Measurements from ENCODE around the gene HOXD13. TPM values are rescaled to one million over a fixed set of nuclear protein-coding genes. Genes with fewer than 3 reads are reported as not detected.

HOXD13 gene
- polyA plus RNA-seq, 1 donor from 2014 or later: not detected

DNA sequence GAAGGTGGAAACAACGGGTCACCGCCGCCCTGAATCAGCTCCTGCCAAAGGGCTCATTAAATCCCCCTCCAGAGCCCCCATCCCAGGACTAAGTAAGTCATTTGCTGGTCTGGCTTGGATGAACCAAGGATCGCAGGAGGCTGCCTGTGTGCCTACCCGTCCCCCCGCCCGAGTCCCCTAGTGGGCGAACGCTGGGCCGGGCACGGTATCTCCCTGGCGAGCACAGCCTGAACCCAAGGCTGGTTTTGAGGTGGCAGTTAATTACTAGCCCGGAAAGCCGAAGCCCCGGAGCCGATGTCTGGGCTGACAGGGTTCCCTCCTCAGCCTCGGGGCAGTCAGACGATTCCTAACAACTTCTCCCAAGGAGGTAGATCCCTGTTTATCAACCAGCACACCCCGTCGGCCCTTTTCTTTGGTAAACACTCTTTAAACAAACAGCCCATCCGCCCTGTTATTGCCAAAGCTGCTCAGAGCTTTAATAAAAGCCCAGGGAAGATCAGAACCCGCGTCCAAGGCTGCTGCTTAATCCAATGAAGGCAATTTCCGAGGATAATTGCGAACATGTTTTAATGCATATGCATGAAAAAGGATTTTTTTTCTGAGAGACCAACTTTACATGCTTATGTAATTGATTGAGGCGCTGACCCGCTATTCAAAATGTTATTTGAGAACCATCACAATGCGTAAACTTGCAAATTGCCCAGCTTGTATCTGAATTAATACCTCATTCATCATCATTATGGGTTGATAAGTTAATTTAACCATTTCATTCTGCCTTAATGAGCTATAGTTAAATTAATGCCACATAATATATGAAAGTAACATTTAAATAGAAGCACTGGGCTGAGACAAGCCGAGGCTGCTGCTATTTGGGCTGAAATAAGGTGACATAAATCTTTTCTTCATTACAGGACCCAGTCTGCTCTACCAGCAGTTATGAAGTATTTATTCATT is 19.3 kb upstream of the HOXD13 start:
- Histone ChIP-seq H3K9ac (ENCODE audit: low read length) (no peak overlapping the region), H3K4me2 (ENCODE audit: low read length) (no peak overlapping the region), H3K9me3 (ENCODE audit: low read length) (peaks cover 4% of the 10 kb centered on the region), H3K9me2 (ENCODE audit: insufficient read depth, low read length) (no peaks in the 10 kb centered on the region), H3K36me3 (ENCODE audit: insufficient read depth, low read length) (no peaks in the 10 kb centered on the region), H3F3A (ENCODE audit: insufficient read depth, low read length, poor library complexity, severe bottlenecking) (no peaks in the 10 kb centered on the region), H3K79me2 (replicated peaks; ENCODE audit: insufficient read depth, low read length) (no peaks in the 10 kb centered on the region), H3K27me3 (ENCODE audit: insufficient read depth, low read depth, low read length) (peaks cover 100% of the 10 kb centered on the region), H3K4me3 (ENCODE audit: low read length) (no peak overlapping the region), H4K20me1 (ENCODE audit: insufficient read depth) (no peaks in the 10 kb centered on the region), H3K27ac (ENCODE audit: low read length) (no peak overlapping the region), H2AFZ (ENCODE audit: low read depth, low read length) (no peak overlapping the region)
- TF ChIP-seq SMC3 (conservative IDR thresholded peaks at IDR 0.05; ENCODE audit: poor library complexity) (no peak), TAF1 (IDR thresholded peaks at IDR 0.05; ENCODE audit: low read depth) (no peak), EZH2 (IDR thresholded peaks at IDR 0.05; ENCODE audit: borderline replicate concordance, insufficient read depth, low read length, poor library complexity, severe bottlenecking) (no peak), POLR2AphosphoS5 (IDR thresholded peaks at IDR 0.05) (no peak), EP300 (conservative IDR thresholded peaks at IDR 0.05; ENCODE audit: poor library complexity, severe bottlenecking) (no peak), RAD21 (conservative IDR thresholded peaks at IDR 0.05) (no peak), MXI1 (conservative IDR thresholded peaks at IDR 0.05; ENCODE audit: poor library complexity, severe bottlenecking) (no peak)
- TF ChIP-seq, protein P1, sequence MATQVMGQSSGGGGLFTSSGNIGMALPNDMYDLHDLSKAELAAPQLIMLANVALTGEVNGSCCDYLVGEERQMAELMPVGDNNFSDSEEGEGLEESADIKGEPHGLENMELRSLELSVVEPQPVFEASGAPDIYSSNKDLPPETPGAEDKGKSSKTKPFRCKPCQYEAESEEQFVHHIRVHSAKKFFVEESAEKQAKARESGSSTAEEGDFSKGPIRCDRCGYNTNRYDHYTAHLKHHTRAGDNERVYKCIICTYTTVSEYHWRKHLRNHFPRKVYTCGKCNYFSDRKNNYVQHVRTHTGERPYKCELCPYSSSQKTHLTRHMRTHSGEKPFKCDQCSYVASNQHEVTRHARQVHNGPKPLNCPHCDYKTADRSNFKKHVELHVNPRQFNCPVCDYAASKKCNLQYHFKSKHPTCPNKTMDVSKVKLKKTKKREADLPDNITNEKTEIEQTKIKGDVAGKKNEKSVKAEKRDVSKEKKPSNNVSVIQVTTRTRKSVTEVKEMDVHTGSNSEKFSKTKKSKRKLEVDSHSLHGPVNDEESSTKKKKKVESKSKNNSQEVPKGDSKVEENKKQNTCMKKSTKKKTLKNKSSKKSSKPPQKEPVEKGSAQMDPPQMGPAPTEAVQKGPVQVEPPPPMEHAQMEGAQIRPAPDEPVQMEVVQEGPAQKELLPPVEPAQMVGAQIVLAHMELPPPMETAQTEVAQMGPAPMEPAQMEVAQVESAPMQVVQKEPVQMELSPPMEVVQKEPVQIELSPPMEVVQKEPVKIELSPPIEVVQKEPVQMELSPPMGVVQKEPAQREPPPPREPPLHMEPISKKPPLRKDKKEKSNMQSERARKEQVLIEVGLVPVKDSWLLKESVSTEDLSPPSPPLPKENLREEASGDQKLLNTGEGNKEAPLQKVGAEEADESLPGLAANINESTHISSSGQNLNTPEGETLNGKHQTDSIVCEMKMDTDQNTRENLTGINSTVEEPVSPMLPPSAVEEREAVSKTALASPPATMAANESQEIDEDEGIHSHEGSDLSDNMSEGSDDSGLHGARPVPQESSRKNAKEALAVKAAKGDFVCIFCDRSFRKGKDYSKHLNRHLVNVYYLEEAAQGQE (IDR thresholded peaks at IDR 0.05; ENCODE audit: borderline replicate concordance): no peak
- TF ChIP-seq, protein P2, sequence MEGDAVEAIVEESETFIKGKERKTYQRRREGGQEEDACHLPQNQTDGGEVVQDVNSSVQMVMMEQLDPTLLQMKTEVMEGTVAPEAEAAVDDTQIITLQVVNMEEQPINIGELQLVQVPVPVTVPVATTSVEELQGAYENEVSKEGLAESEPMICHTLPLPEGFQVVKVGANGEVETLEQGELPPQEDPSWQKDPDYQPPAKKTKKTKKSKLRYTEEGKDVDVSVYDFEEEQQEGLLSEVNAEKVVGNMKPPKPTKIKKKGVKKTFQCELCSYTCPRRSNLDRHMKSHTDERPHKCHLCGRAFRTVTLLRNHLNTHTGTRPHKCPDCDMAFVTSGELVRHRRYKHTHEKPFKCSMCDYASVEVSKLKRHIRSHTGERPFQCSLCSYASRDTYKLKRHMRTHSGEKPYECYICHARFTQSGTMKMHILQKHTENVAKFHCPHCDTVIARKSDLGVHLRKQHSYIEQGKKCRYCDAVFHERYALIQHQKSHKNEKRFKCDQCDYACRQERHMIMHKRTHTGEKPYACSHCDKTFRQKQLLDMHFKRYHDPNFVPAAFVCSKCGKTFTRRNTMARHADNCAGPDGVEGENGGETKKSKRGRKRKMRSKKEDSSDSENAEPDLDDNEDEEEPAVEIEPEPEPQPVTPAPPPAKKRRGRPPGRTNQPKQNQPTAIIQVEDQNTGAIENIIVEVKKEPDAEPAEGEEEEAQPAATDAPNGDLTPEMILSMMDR (IDR thresholded peaks at IDR 0.05; ENCODE audit: poor library complexity, severe bottlenecking): no peak

DNA sequence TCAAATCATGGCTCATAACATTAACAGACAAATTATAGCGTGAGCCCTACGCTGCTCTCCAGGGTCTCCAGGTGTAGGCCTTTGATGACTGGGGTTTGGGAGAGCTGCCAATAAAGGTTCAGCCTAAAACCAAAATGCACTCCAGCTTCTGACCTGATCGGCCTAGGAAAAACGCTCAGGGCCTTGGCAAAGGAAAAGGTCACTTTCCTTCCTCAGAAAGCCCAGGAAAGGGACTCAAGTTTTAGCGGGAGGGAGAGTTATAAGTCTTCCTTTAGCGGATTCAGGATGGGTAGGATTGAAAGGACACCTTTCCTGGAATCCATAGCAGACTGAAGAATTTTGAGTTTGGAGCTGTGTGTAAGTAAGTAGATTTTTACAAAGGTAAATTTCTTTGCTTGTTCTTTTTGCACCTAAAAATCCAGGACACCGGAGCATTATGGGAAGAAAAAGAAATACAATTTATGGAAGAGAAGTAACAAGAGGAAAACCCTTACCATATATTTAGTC is 17.5 kb upstream of the HOXD13 start:
- H3K27me3 ChIP-seq (ENCODE audit: insufficient read depth, low read depth, low read length): peaks cover 100% of the 10 kb centered on the region
- H3K9ac ChIP-seq (ENCODE audit: low read length): no peak overlapping the region
- TF ChIP-seq TAF1 (IDR thresholded peaks at IDR 0.05; ENCODE audit: low read depth) (no peak), POLR2AphosphoS5 (IDR thresholded peaks at IDR 0.05) (no peak), EP300 (conservative IDR thresholded peaks at IDR 0.05; ENCODE audit: poor library complexity, severe bottlenecking) (no peak), EZH2 (IDR thresholded peaks at IDR 0.05; ENCODE audit: borderline replicate concordance, insufficient read depth, low read length, poor library complexity, severe bottlenecking) (no peak), RAD21 (conservative IDR thresholded peaks at IDR 0.05) (no peak), SMC3 (conservative IDR thresholded peaks at IDR 0.05; ENCODE audit: poor library complexity) (no peak), MXI1 (conservative IDR thresholded peaks at IDR 0.05; ENCODE audit: poor library complexity, severe bottlenecking) (no peak)
- TF ChIP-seq, protein P1 (IDR thresholded peaks at IDR 0.05; ENCODE audit: borderline replicate concordance): no peak
- TF ChIP-seq, protein P2 (IDR thresholded peaks at IDR 0.05; ENCODE audit: poor library complexity, severe bottlenecking): no peak
- no peaks in the 10 kb centered on the region for H3F3A ChIP-seq (ENCODE audit: insufficient read depth, low read length, poor library complexity, severe bottlenecking)
- no peaks in the 10 kb centered on the region for H4K20me1 ChIP-seq (ENCODE audit: insufficient read depth)
- no peak overlapping the region for H3K4me3 ChIP-seq (ENCODE audit: low read length)
- H3K79me2 ChIP-seq (replicated peaks; ENCODE audit: insufficient read depth, low read length): no peaks in the 10 kb centered on the region
- H3K9me3 ChIP-seq (ENCODE audit: low read length): peaks cover 4% of the 10 kb centered on the region
- no peaks in the 10 kb centered on the region for H3K9me2 ChIP-seq (ENCODE audit: insufficient read depth, low read length)
- H3K36me3 ChIP-seq (ENCODE audit: insufficient read depth, low read length): no peaks in the 10 kb centered on the region
- no peak overlapping the region for H2AFZ ChIP-seq (ENCODE audit: low read depth, low read length)
- no peak overlapping the region for H3K4me2 ChIP-seq (ENCODE audit: low read length)
- no peak overlapping the region for H3K27ac ChIP-seq (ENCODE audit: low read length)
